Upper lobe of left lung (tissue), 6 donors: ENCODE results near the gene RBBP4. TPM values are rescaled to one million over a fixed set of nuclear protein-coding genes. Genes with fewer than 3 reads are reported as not detected.
A peak's percentile ranks its signal among the peaks of the same experiment; 100 is the strongest.

ENCODE experiments used
- ATAC-seq, 2 donors: fragments of 200-7000 bp; cut with Tn5 transposase; one replicate each; pipeline ENCODE4 v1.9.1; 2022; ENCODE audit warnings: mild to moderate bottlenecking in 2 of 2, moderate library complexity in 2 of 2; ENCODE audit not compliant: low FRiP score in 2 of 2
- DNase-seq, 2 donors: peaks; one replicate each; pipeline ENCODE4 v3.0.0-alpha.2; 2019 to 2020
- H3K27ac ChIP-seq, 4 donors: fragments of 200-600 bp; sonication (generic); one replicate each; pipeline ENCODE4 v1.5.1; 2016 to 2019
- H3K27me3 ChIP-seq, 4 donors: fragments of 200-600 bp; sonication (generic); one replicate each; pipeline ENCODE4 v1.5.1; 2017 to 2019
- H3K36me3 ChIP-seq, 4 donors: fragments of 200-600 bp; sonication (generic); one replicate each; pipeline ENCODE4 v1.5.1; 2016 to 2019
- H3K4me1 ChIP-seq, 4 donors: fragments of 200-600 bp; sonication (generic); one replicate each; pipeline ENCODE4 v1.5.1; 2018 to 2019
- H3K4me3 ChIP-seq, 4 donors: fragments of 200-600 bp; sonication (generic); one replicate each; pipeline ENCODE4 v1.5.1; 2017 to 2019; ENCODE audit warnings: mild to moderate bottlenecking in 2 of 4, moderate library complexity in 1 of 4
- H3K9me3 ChIP-seq, 4 donors: fragments of 200-600 bp; sonication (generic); one replicate each; pipeline ENCODE4 v1.5.1; 2018 to 2019
- CTCF ChIP-seq, 6 experiments: fragments of 450-650 bp in 4 of 6; fragments of 200-600 bp in 2 of 6; sonication (generic) in 2 of 6; IDR thresholded peaks; one replicate each; pipeline ENCODE4 v1.5.1; 2016 to 2019; ENCODE audit warnings: antibody characterized with exemption in 6 of 6
- EP300 ChIP-seq, 4 donors: sonication (generic); formaldehyde crosslinking; IDR thresholded peaks; one replicate each; pipeline ENCODE4 v1.5.1; 2017; ENCODE audit warnings: antibody characterized with exemption in 4 of 4, control low read depth in 2 of 4
- POLR2A ChIP-seq, 4 donors: fragments of 450-650 bp; IDR thresholded peaks; one replicate each; pipeline ENCODE4 v1.5.1; 2016 to 2017; ENCODE audit warnings: antibody characterized with exemption in 4 of 4, mild to moderate bottlenecking in 2 of 4
- POLR2AphosphoS5 ChIP-seq, 2 donors: sonication (generic); formaldehyde crosslinking; IDR thresholded peaks; one replicate each; pipeline ENCODE4 v1.5.1; 2017; ENCODE audit warnings: antibody characterized with exemption in 2 of 2
- WGBS, 2 donors: methylation state at CpG; one replicate each; pipeline ENCODE4 v1.1.5; 2017 to 2018; 5-methylcytosine and 5-hydroxymethylcytosine counted together
- total RNA-seq, 6 donors: library from RNA; depleted of rRNA in 4 of 6; stranded (reverse); fragments of >200 nt in 4 of 6; gene quantifications; one replicate each; pipeline versions ENCODE4 v1.1.0 to v1.2.1, GENCODE V29; 2016 to 2021
- donor health status: DM: no; HTN: no; CAD: no; lungs with moderate emphysema.
- donor health status: DM: no; HTN: yes; CAD: no; lungs with severe emphysema.

RBBP4 gene
- total RNA-seq, 6 donors from 2014 or later = 72.8 to 161 (median 131) TPM

DNA sequence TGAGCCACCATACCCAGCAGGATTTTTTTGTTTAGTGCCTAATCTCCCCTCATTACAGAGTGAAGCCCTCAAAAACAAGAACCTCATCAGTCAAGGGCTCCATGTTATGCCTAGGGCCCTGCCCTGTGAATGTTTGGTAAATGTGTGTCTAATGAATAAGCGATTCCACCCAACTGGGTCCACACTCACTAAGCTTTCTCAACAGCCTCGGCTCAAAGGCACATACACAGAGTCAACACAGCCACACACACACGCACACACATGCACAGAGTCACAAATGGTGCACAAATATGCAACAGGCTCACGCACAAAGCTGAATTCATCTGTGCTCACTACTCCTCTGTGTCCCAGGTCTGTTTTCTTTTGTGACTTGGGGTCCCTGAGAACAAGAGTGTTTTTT is 63.3 kb downstream of the RBBP4 start:
- TF ChIP-seq EP300 (IDR thresholded peaks at IDR 0.05) = no peak
- TF ChIP-seq POLR2A (IDR thresholded peaks at IDR 0.05) = no peak
- TF ChIP-seq POLR2AphosphoS5 (IDR thresholded peaks at IDR 0.05) = no peak
- no peak for TF ChIP-seq CTCF (IDR thresholded peaks at IDR 0.05)

GRCh38 chr1:32715901-32716311 is 64.9 kb downstream of the RBBP4 start:
- peak overlapping the region; percentile 50 to 80 (median 62) for H3K27ac ChIP-seq
- no peak for TF ChIP-seq POLR2AphosphoS5 (IDR thresholded peaks at IDR 0.05)
- TF ChIP-seq CTCF (IDR thresholded peaks at IDR 0.05) = no peak
- no peak for TF ChIP-seq POLR2A (IDR thresholded peaks at IDR 0.05)
- no peak for TF ChIP-seq EP300 (IDR thresholded peaks at IDR 0.05)
- H3K9me3 ChIP-seq = no peaks in the 10 kb centered on the region
- no peak overlapping the region for H3K4me3 ChIP-seq
- H3K36me3 ChIP-seq = no peaks in the 10 kb centered on the region
- WGBS, 2 donors = 89 to 95% methylated on average over 2 to 4 of the region's 4 CpGs
- H3K27me3 ChIP-seq = no peaks in the 10 kb centered on the region
- no peak for DNase-seq
- H3K4me1 ChIP-seq = peaks cover 0 to 19% (median 10%) of the 10 kb centered on the region in 4 donors
- ATAC-seq = no peak

More for the DNA sequence above, 63.3 kb downstream of the RBBP4 start:
- ATAC-seq = no peak
- H3K36me3 ChIP-seq = no peaks in the 10 kb centered on the region
- no peak overlapping the region for H3K4me3 ChIP-seq
- H3K27ac ChIP-seq = no peak overlapping the region
- no peaks in the 10 kb centered on the region for H3K27me3 ChIP-seq
- DNase-seq = no peak
- H3K9me3 ChIP-seq = no peaks in the 10 kb centered on the region
- 64 to 78% methylated on average over 4 of the region's 4 CpGs for WGBS, 2 donors
- peaks cover 0 to 22% (median 10%) of the 10 kb centered on the region in 4 donors for H3K4me1 ChIP-seq

DNA sequence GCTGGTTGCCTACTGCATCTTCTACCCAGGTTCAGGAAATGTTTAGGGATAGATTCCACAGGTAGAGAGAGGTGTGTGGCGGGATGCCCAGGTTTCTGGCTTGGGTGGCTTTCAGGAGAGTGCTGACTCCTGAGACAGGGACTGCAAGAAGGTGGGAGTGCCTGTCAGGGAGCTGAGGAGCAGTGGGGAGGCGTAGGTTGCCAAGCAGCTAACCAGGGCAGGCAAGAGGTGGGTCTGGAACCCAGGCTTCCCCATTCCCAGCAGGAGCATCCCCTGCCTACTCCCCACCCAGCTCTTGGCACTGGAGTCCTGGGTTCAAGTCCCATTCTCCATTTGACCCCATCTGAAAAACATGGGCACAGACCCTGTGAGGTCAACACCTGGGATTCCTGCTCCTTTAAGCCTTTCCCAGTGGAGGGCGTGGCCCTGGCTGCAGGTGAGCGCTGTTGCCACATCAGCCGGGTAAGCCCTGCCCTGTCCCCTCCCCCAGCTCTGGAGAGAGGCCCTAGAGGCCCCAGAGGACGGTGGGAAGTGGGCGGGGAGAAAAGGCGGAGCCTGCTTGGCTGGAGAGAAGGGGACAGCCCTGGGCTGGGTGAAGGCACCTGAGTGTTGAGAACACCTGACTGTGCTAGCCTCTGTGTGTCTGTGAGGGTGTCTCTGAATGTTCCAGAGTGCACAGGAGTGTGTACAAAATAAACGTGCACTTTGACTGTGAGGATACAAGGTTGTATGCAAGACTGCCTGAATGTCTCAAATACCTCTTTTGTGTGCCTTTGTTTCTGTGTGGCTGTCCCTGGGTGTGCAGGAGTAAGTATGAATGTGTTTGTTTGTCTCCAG is 65.5 kb downstream of the RBBP4 start:
- WGBS, 2 donors = 26 to 29% methylated on average over 9 of the region's 9 CpGs
- peak; percentile 56 to 93 for ATAC-seq
- H3K4me3 ChIP-seq = no peak overlapping the region
- H3K4me1 ChIP-seq = peaks cover 0 to 19% (median 10%) of the 10 kb centered on the region in 4 donors
- no peaks in the 10 kb centered on the region for H3K27me3 ChIP-seq
- no peaks in the 10 kb centered on the region for H3K36me3 ChIP-seq
- H3K9me3 ChIP-seq = no peaks in the 10 kb centered on the region
- H3K27ac ChIP-seq = peak overlapping the region; percentile 50 to 80 (median 70)
- TF ChIP-seq POLR2A (IDR thresholded peaks at IDR 0.05) = peak in 1 of 4 donors; percentile 56
- TF ChIP-seq POLR2AphosphoS5 (IDR thresholded peaks at IDR 0.05) = peak in 1 of 2 donors; percentile 45
- TF ChIP-seq EP300 (IDR thresholded peaks at IDR 0.05) = peak in 1 of 4 donors; percentile 52
- TF ChIP-seq CTCF (IDR thresholded peaks at IDR 0.05) = no peak
- peak; percentile 87 to 95 for DNase-seq

GRCh38 chr1:32717503-32717902 is 66.5 kb downstream of the RBBP4 start:
- no peak for TF ChIP-seq EP300 (IDR thresholded peaks at IDR 0.05)
- no peak for TF ChIP-seq POLR2A (IDR thresholded peaks at IDR 0.05)
- no peak for TF ChIP-seq POLR2AphosphoS5 (IDR thresholded peaks at IDR 0.05)
- no peak for TF ChIP-seq CTCF (IDR thresholded peaks at IDR 0.05)
- H3K27ac ChIP-seq = peak overlapping the region in 3 of 4 donors; percentile 11 to 73 (median 67)

More at GRCh38 chr1:32717503-32717902, 66.5 kb downstream of the RBBP4 start:
- DNase-seq (no peak), ATAC-seq (no peak)
- Histone ChIP-seq H3K4me3 (no peak overlapping the region), H3K36me3 (no peaks in the 10 kb centered on the region), H3K4me1 (peaks cover 0 to 12% (median 2%) of the 10 kb centered on the region in 4 donors), H3K9me3 (no peaks in the 10 kb centered on the region), H3K27me3 (no peaks in the 10 kb centered on the region)
- WGBS, 2 donors = 92 to 98% methylated on average over 4 of the region's 4 CpGs
